Suppressor macrophage (primary cell): ENCODE measurements around the gene AKAP6.
"Not testable (repeated sequence)": the region's sequence is repeated elsewhere in the genome, so short reads cannot be mapped to it uniquely, and the experiment has no call there.

ENCODE experiments used
- DNase-seq, 4 experiments: peaks; one replicate each; pipeline ENCODE4 v3.0.0-alpha.2; 2020 to 2022

Gene AKAP6

GRCh38 chr14:32450919-32451675 lies 122.0 kb downstream of the AKAP6 start:
- no peak for DNase-seq

DNA sequence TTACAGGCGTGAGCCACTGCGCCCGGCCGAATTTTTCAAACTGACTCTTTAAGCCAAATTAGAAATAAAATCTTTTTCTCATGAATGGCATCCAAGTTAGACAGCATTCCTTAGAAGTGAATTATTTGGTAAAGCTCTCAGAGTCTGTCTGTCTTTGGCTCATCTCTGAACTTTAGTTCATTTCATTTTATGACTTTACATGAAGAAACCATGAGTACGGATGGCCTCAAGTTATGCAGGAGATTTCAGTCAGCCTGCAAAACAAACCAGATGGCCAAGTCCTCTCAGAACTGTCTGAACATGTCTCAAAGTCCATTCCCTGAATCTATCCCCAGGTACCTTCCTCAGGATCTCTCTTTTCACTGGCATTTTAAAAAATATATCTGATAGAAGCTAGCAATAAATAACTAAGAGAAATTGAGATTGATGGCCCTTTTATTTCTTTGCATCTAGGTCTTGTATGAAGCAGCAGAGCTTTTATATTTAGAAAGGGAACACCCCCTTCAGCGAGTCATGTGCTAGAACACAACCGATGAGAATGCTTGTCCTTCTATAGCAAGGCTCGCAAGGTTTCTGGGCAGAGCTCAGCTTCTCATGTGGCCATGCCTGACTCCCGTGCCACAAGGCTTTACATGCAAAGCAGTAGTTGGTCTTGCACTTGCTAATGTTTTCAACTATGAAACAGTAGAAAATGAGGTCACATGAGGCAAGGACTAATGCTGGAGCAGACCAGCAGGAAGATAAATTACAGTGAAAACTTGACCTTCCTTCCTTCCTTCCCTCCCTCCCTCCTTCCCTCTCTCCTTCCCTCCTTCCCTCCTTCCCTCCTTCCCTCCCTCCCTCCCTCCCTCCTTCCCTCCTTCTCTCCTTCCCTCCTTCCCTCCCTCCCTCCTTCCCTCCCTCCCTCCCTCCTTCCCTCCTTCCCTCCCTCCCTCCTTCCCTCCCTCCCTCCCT lies 125.0 kb downstream of the AKAP6 start:
- DNase-seq, result no peak

- no peak for DNase-seq
These were observed 128.3 kb downstream of the AKAP6 start for GRCh38 chr14:32457213-32457920.

DNA sequence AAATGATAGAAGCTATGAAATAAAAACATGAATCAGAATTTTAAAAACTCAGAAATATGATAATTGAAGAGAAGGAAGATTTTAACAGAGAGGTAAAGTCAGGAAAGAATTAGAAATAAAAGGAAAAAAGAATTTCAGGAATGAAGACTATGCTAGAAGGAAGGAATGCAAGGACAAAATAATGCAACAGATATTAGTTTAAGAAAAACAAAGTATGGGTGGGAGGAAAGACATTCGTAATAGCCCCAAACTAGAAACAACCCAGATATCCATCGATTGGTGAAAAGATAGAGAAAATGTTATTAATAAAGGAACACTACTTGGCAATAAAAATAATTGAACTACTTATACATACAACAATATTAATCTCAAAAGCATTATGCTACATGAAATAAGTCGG lies 129.6 kb downstream of the AKAP6 start:
- no peak for DNase-seq

- no peak for DNase-seq
These were observed 131.2 kb downstream of the AKAP6 start for GRCh38 chr14:32460267-32460666.

DNA sequence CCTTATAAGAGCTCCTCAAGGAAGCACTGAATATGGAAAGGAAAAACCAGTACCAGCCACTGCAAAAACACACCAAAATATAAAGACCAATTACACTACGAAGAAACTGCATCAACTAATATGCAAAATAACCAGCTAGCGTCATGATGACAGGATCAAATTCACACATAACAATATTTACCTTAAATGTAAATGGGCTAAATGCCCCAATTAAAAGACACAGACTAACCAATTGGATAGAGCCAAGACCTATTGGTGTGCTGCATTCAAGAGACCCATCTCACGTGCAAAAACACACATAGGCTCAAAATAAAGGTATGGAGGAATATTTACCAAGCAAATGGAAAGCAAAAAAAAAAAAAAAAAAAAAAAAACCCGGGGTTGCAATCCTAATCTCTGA lies 133.5 kb downstream of the AKAP6 start:
- not testable (repeated sequence) for DNase-seq

GRCh38 chr14:32468955-32469354 lies 139.9 kb downstream of the AKAP6 start:
- peak; percentile 65 to 84 (median 74) for DNase-seq

GRCh38 chr14:32469388-32470160 lies 140.5 kb downstream of the AKAP6 start:
- DNase-seq, result peak in 2 of 4 experiments; percentile 55 to 69

DNA sequence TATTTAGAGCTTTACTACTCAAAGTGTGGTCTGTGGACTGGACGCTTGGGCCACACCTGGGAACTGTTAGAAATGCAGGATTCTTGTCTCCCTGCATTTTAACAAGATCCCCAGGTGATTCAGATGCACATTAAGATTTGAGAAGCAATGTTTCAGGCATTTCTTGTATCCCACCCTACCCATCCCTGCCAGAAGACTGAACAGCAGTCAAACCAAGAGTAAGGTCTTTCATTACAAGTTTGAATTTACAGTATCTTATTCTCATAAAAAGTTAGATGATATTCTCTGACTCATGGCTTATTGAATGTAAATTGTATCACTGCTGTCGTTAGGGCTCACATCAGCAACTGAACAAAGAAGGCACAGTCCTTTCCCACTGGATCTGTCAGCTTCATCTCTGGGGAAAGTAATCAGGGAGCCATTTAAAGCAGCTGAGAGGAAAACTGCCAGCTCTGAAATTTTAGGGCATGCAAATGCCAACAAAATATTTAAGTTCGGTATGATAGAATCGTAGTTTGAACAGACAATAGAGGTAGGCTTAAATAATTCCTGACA lies 141.1 kb downstream of the AKAP6 start:
- DNase-seq, result no peak

DNA sequence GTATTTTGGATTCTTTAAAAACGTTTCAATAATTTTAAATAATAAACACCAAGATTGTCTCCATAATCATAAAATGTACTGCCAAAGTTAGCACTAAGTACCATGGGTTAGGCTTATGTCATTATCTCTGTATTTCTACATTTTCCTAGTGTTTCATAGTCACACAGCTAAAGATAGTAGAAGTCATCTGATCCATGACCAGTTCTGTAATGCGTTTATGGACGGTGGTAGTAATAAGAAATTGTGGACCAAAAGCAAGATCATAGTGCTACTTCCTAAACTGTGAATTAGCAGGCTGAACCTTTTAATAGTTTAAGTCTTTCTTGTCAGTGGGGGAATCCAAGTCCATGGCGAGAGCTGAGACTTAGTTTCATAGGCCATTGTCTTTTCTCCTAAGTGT lies 142.1 kb downstream of the AKAP6 start:
- DNase-seq, result peak; percentile 25 to 75 (median 48)

- no peak for DNase-seq
These were observed 143.0 kb downstream of the AKAP6 start for GRCh38 chr14:32472076-32472475.

DNA sequence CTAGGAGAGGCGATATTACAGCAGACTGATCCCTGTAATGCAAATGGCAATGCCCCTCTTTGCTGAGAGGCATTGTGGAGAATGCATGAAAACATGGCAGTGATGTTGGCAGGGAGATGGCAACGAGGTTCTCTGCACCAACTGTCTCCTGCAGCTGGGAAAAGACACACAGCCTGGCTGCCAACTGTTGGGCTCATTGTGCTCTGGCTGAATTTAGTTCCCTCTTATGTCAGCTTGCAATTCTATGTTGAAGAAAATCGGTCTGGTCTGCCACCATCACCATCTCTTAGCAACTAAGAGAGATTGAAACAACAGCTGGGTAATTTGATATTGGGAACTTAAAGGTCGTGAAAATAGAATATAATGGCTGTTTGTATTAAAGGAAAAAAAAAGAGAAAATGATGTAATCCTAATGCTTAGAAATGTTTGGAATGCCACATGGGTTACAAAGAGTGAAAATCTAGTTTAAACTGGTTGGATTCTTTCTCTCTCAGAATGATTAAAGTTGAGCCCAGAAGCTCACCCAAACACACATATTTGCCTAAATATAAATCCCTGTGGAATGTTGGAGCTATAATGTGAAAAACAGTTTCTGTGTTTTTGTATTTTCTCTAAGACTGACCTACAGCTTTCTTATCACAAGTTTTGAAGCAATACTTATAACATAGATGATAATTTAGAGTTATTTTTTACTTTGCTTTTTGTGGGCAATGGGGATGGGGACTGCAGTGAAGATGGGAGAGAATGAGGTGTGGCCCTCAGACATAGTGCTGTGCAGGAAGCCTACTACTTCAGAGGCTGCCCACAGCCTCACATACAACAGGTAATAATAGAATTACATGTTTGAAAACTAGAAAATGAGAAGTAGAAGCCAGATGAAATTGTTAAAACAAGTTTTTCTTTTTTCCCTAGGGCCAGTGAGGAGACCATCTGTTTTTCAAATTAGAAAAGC lies 143.7 kb downstream of the AKAP6 start:
- DNase-seq, result no peak

GRCh38 chr14:32473464-32473855 lies 144.4 kb downstream of the AKAP6 start:
- DNase-seq, result no peak

DNA sequence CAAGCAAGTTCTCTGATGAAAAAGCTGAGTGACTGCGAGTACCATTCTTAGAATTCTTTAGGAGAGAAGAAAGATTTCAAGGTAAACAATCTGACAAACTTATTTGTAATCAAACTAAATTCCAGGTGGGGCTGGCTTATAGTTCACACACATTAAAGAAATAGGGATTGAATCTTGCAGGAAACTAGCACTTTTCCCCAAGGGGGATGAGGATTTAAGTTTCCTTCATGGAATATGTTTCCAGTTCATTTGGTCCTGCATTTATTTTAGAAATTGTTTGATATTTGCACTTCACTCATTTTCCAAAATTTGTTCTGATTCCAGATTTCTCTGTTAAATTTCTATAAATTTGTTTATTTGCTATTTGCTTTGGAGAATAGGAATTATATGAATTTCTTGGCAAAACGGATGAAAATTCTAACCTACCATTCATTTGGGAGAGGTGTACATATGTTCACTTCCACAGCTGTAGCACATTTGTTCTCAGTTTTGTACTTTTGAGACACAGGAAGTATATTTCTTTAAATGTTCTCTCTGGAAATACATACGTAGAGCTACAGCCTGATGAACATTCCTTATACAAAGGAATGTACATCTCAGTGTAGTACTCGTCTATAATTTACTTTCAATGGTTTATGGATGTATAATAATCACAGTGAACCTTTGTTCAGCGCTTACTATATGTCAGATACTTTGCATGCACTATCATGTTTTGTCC lies 145.5 kb downstream of the AKAP6 start:
- no peak for DNase-seq

- no peak for DNase-seq
These were observed 147.4 kb downstream of the AKAP6 start for GRCh38 chr14:32476532-32476931.

GRCh38 chr14:32477396-32477795 lies 148.3 kb downstream of the AKAP6 start:
- no peak for DNase-seq

DNA sequence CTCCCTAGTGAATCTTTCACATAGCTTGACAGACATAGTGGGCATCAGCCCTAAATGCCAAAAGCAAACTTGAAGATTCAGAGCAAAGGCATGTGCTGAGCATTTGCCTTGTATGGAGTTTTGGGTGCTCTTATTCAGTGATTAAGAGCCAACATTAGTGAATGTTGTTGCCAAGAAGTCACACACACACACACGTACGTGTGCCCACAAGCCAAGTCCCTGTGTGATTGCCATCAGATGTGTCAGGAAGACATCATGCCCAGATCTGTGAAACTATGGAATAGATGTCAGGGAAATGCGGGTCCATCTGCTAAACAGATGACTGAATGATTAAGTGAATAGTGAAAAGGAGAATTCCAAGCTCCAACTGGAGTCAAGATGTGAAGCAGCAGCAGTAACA lies 149.0 kb downstream of the AKAP6 start:
- DNase-seq, result no peak

- no peak for DNase-seq
These were observed 151.2 kb downstream of the AKAP6 start for GRCh38 chr14:32480337-32480736.

- no peak for DNase-seq
These were observed 152.6 kb downstream of the AKAP6 start for GRCh38 chr14:32481707-32482106.

DNA sequence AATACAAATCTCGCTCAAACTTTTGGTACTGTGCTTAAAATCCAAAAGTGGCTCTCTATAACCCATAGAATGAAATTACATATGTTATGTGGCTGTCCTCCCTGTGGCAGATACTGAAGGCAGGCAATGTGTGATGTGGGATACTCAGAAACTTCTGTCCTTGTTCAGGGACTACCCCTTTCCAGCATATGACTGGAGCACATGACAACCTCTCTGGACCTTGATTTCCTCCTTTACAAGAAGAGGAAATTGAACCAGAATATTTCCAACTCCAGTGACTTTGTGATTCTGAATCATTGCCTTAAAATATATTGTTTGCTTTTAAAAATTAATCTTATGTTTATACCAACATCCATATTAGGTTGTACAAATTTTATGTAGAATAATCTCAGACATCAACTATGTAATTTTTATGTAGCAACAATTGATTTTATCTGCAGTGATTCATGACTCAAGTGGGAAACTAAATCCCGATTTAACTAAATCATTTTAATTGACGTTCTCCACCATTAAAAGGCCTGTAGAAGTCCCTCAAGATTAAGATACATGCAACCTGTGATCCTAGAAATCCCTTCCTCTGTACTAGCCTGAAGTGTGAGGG lies 162.4 kb downstream of the AKAP6 start:
- peak; percentile 51 to 84 (median 77) for DNase-seq
